GM21717 (cell line): ENCODE measurements around the gene TEX29.

Source experiments
- ATAC-seq: cut with Tn5 transposase; IDR thresholded peaks from one replicate; pipeline ENCODE4 v1.9.1; 2021; ENCODE audit warnings: mild to moderate bottlenecking, moderate library complexity; ENCODE audit not compliant: unreplicated experiment

TEX29 gene

GRCh38 chr13:111319998-111320911 lies at the start of gene TEX29:
Gene TEX29 (plus strand): TSS chr13:111320642. CDS start chr13:111320891, 249 bp downstream.
- no peak for ATAC-seq

GRCh38 chr13:111270765-111271698 lies 49.4 kb upstream of the TEX29 start:
- ATAC-seq, result no peak

GRCh38 chr13:111272117-111272516 lies 48.3 kb upstream of the TEX29 start:
- no peak for ATAC-seq

GRCh38 chr13:111275382-111275781 lies 45.1 kb upstream of the TEX29 start:
- ATAC-seq, result no peak

- ATAC-seq, result no peak
Measured at GRCh38 chr13:111275995-111276618, 44.3 kb upstream of the TEX29 start.

GRCh38 chr13:111278258-111278657 lies 42.2 kb upstream of the TEX29 start:
- ATAC-seq, result no peak

- no peak for ATAC-seq
Measured at GRCh38 chr13:111278743-111279652, 41.4 kb upstream of the TEX29 start.

- ATAC-seq, result no peak
Measured at GRCh38 chr13:111280226-111280625, 40.2 kb upstream of the TEX29 start.

- ATAC-seq, result no peak
Measured at GRCh38 chr13:111280681-111281585, 39.5 kb upstream of the TEX29 start.

- no peak for ATAC-seq
Measured at GRCh38 chr13:111281751-111282311, 38.6 kb upstream of the TEX29 start.

- no peak for ATAC-seq
Measured at GRCh38 chr13:111282425-111282824, 38.0 kb upstream of the TEX29 start.

- no peak for ATAC-seq
Measured at GRCh38 chr13:111282997-111283396, 37.4 kb upstream of the TEX29 start.

- no peak for ATAC-seq
Measured at GRCh38 chr13:111283457-111283856, 37.0 kb upstream of the TEX29 start.

GRCh38 chr13:111283991-111284390 lies 36.5 kb upstream of the TEX29 start:
- no peak for ATAC-seq

- no peak for ATAC-seq
Measured at GRCh38 chr13:111284565-111284964, 35.9 kb upstream of the TEX29 start.

- no peak for ATAC-seq
Measured at GRCh38 chr13:111286162-111286561, 34.3 kb upstream of the TEX29 start.

GRCh38 chr13:111286749-111287148 lies 33.7 kb upstream of the TEX29 start:
- no peak for ATAC-seq

GRCh38 chr13:111287201-111287600 lies 33.2 kb upstream of the TEX29 start:
- ATAC-seq, result no peak

GRCh38 chr13:111288276-111288675 lies 32.2 kb upstream of the TEX29 start:
- ATAC-seq, result no peak
